GM19324 (cell line): Measurements from ENCODE around the gene UBE4A.

Experiments used
- ATAC-seq: cut with Tn5 transposase; IDR thresholded peaks from one replicate; pipeline ENCODE4 v1.9.1; 2021; ENCODE audit warnings: mild to moderate bottlenecking, moderate library complexity; ENCODE audit not compliant: unreplicated experiment, low FRiP score

The UBE4A gene

DNA sequence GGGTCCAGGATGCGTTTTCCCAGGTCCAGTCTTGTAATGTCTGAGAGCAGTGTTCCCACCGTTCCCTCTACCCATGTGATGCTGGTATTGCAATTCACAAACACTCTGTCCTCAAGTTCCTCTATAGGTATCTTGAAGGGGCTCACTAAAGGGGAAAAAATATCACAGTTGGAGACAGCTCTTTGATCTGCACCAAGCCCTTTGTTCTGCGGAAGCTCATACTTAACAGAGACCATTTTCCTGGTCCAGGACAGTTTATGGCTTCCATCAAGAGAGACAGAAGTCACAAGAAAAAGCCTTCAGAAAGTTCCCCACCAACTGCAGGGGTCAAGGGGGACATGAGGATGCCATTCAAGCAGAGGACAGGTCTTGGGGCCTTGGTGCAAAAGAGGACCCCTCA, 19.0 kb upstream of the UBE4A start:
- ATAC-seq, result no peak

- no peak for ATAC-seq
Observed at GRCh38 chr11:118341261-118341660, 18.1 kb upstream of the UBE4A start.

DNA sequence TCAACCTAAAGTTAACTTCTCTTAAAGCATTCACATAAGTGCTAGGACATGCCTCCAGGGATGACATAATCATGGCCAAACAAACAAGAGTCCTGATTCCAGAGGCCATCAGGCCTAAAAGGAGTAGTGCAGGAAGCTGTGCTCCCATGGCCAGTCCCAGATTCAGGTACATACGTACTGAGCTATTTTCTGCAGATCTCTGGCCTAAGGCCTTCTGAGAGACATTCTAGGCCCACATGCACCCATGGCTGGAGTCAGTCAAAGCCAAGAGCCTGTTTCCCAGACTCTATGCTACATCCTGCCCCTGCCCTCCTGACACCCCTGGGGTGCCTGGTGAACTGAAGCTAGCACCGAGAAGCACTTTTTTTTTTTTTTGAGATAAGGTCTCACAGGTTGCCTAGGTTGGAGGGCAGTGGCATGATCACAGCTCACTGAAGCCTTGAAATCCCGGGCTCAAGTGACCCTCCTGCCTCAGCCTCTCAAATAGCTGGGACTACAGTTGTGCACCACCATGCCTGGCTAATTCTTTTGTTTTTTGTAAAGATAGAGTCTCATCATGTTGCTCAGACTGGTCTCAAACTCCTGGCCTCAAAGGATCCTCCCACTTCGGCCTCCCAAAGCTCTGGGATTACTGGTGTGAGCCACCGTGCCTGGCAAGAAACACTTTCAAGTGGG, 17.4 kb upstream of the UBE4A start:
- ATAC-seq, result no peak

DNA sequence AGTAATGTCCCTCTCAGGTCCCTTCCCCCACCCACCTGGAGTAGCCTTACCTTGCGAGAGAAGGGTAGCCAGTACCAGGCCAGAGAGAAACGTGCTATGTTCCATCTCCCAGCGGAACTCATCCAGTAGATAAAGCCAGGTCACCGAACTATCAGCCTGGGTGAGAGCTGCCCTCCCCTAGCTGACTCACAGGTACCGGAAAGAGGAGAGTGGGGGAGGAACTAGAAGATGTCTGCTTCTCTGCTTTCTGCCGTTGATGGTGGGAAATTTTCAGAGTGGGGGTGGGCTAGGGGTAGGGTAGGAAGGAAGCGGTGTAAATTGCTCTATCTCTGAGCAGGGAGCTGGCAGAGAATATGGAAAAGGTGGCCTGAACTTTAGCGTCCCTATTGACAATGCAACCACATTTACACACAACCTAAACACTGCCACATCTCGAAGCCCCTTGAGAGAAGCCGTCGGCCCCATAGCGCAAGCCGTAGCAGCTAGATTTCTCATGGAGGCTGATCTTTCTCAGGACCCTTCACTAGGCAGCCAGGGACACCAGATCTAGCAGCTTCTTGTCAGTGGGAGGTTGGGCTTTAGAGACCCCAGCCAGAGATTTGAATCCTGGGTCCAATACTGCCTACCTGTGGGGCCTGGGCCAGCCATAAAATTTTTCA, 16.8 kb upstream of the UBE4A start, which contains the start of gene CD3D:
CD3D (minus strand) TSS at position 203 of the 659 bp plus-strand sequence; CDS start at position 105, 98 bp downstream.
- ATAC-seq, result no peak

DNA sequence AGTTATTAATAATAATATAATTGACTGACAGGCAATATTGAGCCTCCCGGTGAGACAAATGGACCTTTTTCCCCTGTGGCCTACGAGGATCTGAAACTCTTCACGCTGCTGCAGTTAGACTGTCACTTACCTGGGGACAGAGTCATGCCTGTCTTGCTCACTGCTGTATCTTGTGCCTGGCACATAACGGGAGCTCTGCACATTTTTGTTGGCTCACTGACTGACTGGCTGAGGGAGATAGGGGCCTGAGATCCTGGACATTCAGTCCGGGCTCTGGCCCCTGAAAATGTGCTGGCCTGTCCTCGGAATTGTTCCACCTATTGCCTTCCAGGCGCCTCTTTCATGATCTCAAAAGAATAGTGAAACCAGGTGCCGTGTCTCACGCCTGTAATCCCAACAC, 16.2 kb upstream of the UBE4A start:
- no peak for ATAC-seq

DNA sequence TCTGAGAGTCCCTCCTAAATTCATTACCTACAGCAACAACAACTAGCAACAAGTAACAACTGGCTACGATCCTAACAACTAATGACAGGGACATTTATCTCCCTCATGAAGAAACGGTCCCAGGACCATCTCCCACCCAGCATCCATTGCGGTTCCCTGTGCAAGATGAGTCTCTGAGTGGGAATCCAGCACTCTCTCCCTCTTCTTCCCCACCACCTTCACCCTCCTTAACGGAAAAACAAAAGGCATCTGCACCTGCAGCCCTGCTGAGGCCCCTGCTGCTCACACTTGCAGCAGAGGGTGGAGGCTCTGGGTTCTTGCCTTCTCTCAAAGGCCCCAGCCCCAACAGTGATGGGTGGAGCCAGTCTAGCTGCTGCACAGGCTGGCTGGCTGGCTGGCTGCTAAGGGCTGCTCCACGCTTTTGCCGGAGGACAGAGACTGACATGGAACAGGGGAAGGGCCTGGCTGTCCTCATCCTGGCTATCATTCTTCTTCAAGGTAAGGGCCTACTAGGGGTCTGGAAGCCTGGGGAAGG, 15.4 kb upstream of the UBE4A start, which contains the start of gene CD3G:
CD3G (plus strand) TSS at position 364 of the 535 bp plus-strand sequence; CDS start at position 444, 80 bp downstream.
- no peak for ATAC-seq

- ATAC-seq, result no peak
Observed at GRCh38 chr11:118349475-118349874, 9.9 kb upstream of the UBE4A start.

DNA sequence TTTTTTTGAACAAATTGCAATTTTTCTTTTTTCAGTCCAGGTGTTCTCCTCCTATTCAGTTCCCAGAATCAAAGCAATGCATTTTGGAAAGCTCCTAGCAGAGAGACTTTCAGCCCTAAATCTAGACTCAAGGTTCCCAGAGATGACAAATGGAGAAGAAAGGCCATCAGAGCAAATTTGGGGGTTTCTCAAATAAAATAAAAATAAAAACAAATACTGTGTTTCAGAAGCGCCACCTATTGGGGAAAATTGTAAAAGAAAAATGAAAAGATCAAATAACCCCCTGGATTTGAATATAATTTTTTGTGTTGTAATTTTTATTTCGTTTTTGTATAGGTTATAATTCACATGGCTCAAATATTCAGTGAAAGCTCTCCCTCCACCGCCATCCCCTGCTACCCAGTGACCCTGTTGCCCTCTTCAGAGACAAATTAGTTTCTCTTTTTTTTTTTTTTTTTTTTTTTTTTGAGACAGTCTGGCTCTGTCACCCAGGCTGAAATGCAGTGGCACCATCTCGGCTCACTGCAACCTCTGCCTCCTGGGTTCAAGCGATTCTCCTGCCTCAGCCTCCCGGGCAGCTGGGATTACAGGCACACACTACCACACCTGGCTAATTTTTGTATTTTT, 6.2 kb upstream of the UBE4A start:
- no peak for ATAC-seq

GRCh38 chr11:118358071-118358470, 1.3 kb upstream of the UBE4A start:
- no peak for ATAC-seq

- no peak for ATAC-seq
Observed at GRCh38 chr11:118364956-118365615, 5.7 kb downstream of the UBE4A start.

GRCh38 chr11:118366287-118366686, 6.9 kb downstream of the UBE4A start:
- ATAC-seq, result no peak

- no peak for ATAC-seq
Observed at GRCh38 chr11:118370774-118371173, 11.4 kb downstream of the UBE4A start.

- ATAC-seq, result no peak
Observed at GRCh38 chr11:118373263-118373662, 13.9 kb downstream of the UBE4A start.

GRCh38 chr11:118373871-118374270, 14.5 kb downstream of the UBE4A start:
- no peak for ATAC-seq

DNA sequence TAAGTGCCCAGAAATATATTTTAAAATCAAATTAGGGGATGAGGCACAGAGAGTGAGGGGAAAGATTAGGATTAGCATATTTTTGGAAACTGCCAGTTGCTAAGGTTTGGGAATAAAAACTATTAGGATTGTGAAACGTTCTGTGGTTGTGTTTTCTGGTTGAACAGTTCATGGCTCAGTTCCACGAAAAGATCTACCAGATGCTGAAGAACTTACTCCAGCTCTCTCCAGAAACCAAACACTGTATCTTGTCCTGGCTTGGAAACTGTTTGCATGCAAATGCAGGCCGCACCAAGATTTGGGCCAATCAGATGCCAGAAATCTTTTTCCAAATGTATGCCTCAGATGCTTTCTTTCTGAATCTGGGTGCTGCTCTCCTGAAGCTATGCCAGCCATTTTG, 15.3 kb downstream of the UBE4A start:
- no peak for ATAC-seq

- no peak for ATAC-seq
Observed at GRCh38 chr11:118375978-118376377, 16.6 kb downstream of the UBE4A start.

DNA sequence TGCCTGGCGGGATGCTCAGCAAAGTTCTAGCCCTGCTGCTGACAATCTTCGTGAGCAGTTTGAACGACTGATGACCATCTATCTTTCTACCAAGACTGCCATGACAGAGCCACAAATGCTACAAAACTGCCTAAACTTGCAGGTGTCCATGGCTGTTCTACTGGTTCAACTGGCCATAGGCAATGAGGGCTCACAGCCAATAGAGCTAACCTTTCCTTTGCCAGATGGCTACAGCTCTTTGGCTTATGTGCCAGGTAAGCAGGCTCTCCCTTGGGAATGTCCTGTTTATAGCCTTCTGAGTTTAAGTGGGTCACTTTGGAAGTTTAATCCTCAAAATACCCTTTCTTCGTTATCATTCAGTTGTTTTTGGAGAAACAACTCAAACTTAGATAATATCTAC, 20.1 kb downstream of the UBE4A start:
- ATAC-seq, result no peak

- no peak for ATAC-seq
Observed at GRCh38 chr11:118380571-118380970, 21.2 kb downstream of the UBE4A start.

GRCh38 chr11:118382954-118383353, 23.6 kb downstream of the UBE4A start:
- no peak for ATAC-seq

- no peak for ATAC-seq
Observed at GRCh38 chr11:118383657-118384056, 24.3 kb downstream of the UBE4A start.

DNA sequence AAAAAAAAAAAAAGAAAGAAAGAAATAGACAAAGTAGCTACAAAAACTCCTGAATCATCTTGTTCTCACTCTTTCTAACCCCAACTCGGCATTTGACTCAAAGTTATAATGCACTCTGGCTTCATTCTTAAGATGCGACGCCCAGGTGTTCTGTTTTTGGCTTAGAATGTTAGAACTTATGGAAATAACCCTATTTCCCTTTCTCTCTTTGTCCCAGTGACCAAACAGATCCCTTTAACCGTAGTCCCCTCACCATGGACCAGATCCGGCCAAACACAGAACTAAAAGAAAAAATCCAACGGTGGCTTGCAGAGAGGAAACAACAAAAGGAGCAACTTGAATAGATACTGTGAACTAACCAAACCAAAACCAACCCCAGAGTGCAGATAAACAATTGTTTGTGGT, 36.7 kb downstream of the UBE4A start:
- no peak for ATAC-seq
